Activated naive CD8-positive, alpha-beta T cell treated with anti-CD3 and anti-CD28 coated beads, Interleukin-2, amount 50 U/mL, for 24 hours (primary cell): ENCODE measurements around the gene GLIS1.

ENCODE experiments used
- ATAC-seq: fragments of 150-1000 bp; cut with Tn5 transposase; one replicate; pipeline ENCODE4 v1.10.0; 2021
- DNase-seq: peaks from one replicate; pipeline ENCODE4 v3.0.0; 2021
- H3K27ac Mint-ChIP-seq: one replicate; pipeline ENCODE4 v1.8.0; 2021; ENCODE audit warnings: mild to moderate bottlenecking, mixed read lengths
- H3K27me3 Mint-ChIP-seq: one replicate; pipeline ENCODE4 v1.8.0; 2021; ENCODE audit warnings: mixed read lengths
- H3K36me3 Mint-ChIP-seq: one replicate; pipeline ENCODE4 v1.8.0; 2021; ENCODE audit warnings: low read depth, mixed read lengths
- H3K4me1 Mint-ChIP-seq: one replicate; pipeline ENCODE4 v1.8.0; 2021; ENCODE audit warnings: mixed read lengths
- H3K4me3 Mint-ChIP-seq: one replicate; pipeline ENCODE4 v1.8.0; 2021; ENCODE audit warnings: mild to moderate bottlenecking, moderate library complexity, mixed read lengths
- H3K9me3 Mint-ChIP-seq: one replicate; pipeline ENCODE4 v1.8.0; 2021; ENCODE audit warnings: mixed read lengths

The GLIS1 gene

DNA sequence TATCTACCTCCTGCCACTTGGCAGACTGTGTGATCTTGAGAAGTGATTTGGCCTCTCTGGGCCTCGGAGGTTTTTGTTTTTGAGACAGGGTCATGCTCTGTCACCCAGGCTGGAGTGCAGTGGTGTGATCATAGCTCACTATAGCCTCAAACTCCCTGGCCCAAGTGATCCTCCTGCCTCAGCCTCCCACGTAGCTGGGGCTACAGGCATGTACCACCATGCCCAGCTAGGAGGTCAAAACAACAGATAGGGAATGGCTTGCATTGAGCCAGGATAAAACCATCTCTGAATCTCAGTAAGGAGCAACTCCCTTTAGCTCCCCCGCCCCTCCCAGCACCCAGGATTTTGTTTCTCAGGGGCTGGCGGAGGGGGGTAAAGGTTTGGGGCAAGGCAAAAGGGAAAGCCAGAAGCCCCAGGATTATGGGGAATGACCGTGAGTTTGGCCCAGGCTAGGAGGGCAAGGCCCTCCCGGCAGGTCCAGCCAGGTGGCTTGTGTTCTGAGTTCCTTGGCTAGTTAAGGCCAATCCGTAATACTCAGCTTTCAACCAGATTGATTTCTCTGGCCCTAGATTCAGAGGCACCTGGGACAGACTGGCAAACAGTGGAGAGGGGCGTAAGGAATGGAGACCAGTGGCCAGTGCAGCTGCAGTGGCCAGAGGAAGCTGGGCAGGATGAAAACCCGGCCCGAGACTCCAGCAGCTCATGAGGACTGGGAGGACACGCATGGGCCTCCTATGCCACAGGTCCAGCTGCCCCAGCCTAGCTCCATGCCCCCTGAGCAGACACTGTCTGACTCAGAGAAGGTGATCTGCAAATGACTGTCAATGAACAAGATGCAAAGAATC is 149.7 kb downstream of the GLIS1 start:
- H3K27ac Mint-ChIP-seq = no peak overlapping the region
- peaks cover 2% of the 10 kb centered on the region for H3K27me3 Mint-ChIP-seq
- ATAC-seq = no peak

DNA sequence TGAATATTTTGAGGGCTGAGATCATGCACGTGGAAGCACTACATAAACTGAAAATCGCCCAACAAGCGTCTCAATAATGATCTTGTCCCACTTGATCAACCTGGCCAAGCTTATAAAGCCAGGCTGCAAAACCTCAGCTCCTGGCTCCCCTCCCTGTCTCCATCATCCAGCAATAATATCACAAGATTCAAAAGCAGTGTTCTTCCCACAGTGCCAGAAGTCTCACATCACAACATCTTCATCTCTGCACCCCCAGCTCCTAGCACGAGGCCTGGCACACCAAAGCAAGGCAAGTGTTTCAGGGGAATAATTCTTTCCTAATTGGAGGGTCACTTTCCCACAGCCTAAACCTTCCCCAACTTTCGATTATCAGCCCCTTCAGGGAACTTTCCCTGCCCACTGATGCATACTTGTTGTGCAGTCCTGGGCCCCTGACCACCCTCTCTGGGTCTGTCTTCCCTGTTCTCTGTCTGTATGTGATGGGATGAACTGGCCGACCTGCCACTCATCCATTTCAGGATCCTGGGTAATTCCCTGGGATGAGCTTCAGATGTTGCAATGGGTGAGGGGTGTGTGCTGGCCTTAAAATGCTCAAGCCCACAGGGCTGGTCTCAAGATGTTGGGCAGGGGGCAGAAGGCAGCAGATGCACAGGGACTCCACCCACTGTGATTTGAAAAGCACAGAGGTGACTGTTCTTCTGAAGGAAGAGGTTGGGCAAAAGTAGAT is 150.7 kb downstream of the GLIS1 start:
- Mint-ChIP-seq H3K36me3 (no peaks in the 10 kb centered on the region), H3K27me3 (peaks cover 2% of the 10 kb centered on the region), H3K27ac (no peak overlapping the region), H3K4me3 (no peak overlapping the region), H3K9me3 (no peaks in the 10 kb centered on the region), H3K4me1 (peaks cover 12% of the 10 kb centered on the region)
- ATAC-seq = no peak
- no peak for DNase-seq

More for the DNA sequence above, 149.7 kb downstream of the GLIS1 start:
- H3K36me3 Mint-ChIP-seq = no peaks in the 10 kb centered on the region
- no peak overlapping the region for H3K4me3 Mint-ChIP-seq
- DNase-seq = no peak
- H3K9me3 Mint-ChIP-seq = no peaks in the 10 kb centered on the region
- H3K4me1 Mint-ChIP-seq = peaks cover 10% of the 10 kb centered on the region

DNA sequence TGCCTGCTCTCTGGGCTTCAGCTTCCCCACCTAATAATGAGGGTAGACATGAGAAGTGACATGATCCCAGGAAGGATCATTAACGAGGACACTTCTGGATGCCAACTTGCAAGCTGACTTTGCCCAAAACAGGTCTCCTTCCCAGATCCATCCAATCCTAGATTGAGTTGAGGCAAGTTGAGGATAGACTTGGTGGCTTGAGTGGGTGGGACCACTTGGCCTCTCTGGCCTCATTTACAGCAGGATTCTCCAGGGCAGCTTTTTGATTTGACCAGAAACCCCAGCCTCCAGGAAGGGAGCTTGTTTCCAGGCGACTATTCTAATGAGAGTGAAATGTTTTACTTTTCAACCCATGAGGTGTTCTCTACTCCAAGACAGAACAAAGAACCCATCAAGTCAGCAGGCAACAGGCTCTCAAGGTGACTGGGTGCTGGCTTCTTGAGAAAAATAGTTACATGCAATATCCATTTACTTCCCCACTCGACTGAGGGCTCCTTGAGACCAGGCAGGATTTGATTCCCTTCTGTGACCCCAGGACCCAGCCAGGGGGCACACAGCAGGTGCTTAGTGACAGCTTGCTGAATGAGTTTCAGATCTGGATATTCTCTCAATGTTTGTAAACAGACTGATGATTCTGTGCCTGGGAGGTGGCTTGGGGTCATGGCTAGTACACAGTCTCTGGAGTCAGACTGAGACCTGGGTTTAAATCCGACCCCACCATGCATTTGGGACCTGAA is 151.5 kb downstream of the GLIS1 start:
- Mint-ChIP-seq H3K4me3 (no peak overlapping the region), H3K4me1 (peaks cover 12% of the 10 kb centered on the region), H3K27me3 (peaks cover 2% of the 10 kb centered on the region), H3K9me3 (no peaks in the 10 kb centered on the region), H3K27ac (no peak overlapping the region), H3K36me3 (no peaks in the 10 kb centered on the region)
- ATAC-seq (no peak), DNase-seq (no peak)

DNA sequence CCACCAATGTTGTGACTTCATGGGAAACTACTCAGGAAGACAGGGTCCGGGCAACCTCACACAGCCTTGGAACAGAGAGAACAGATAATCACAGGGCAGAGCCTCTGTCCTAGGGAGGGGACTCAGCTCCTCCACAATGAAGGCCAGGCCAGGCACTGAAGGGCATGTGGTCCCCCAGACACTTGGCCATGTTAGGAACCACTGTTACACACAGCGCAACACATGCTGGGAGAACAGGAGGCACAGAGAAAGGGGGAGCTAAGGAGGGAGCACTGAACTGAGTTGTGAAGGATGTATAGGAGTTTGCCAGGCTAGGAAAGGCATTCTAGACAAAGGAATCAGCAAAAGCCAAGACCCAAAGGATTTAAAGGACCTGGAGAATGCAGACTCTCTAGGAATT is 152.2 kb downstream of the GLIS1 start:
- Mint-ChIP-seq H3K4me1 (peaks cover 12% of the 10 kb centered on the region), H3K36me3 (no peaks in the 10 kb centered on the region), H3K27ac (no peak overlapping the region), H3K4me3 (no peak overlapping the region), H3K27me3 (peaks cover 2% of the 10 kb centered on the region), H3K9me3 (no peaks in the 10 kb centered on the region)
- no peak for ATAC-seq
- DNase-seq = no peak

DNA sequence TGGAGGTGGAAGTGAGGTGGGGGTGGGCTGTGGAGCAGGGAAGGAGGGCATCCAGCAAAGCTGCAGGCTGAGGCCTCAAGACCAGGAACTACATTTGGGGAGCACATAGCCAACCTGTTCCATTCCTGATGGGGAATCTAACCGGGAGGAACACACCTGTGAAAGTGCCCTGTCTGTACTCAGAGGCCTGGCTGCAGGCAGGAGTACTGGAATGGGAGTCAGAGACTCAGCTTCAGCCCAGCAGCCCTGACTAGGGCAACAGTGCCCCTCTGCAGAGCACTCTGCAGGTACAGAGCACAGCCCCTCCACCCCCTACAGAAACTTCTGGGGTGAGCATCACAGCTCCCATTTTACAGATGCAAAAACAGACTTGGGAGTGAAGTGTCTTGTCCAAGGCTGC is 153.4 kb downstream of the GLIS1 start:
- peaks cover 2% of the 10 kb centered on the region for H3K27me3 Mint-ChIP-seq
- H3K4me1 Mint-ChIP-seq = peaks cover 12% of the 10 kb centered on the region
- no peak overlapping the region for H3K4me3 Mint-ChIP-seq
- ATAC-seq (no peak), DNase-seq (no peak)
- no peaks in the 10 kb centered on the region for H3K36me3 Mint-ChIP-seq
- H3K9me3 Mint-ChIP-seq = no peaks in the 10 kb centered on the region
- no peak overlapping the region for H3K27ac Mint-ChIP-seq

DNA sequence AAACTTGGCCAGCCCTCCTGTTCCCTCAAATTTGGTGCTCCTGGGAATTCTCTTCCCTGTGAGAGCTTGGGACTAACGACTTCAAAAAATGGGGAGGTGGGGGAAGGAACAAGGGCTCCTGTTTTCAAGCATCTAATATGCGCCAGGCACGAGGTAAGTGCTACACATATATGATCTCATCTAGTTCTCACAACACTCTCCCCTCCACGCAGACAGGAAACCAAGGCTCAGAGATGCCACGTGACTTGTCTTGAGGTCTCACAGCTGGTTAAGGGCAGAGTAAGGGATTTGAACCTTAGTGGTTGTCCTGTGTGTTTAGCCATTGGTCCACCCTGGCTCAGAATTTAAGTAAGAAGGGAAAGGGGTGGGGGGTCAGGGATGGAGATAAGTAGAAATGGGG is 153.8 kb downstream of the GLIS1 start:
- Mint-ChIP-seq H3K4me3 (no peak overlapping the region), H3K27ac (no peak overlapping the region), H3K27me3 (peaks cover 2% of the 10 kb centered on the region), H3K9me3 (no peaks in the 10 kb centered on the region), H3K36me3 (no peaks in the 10 kb centered on the region), H3K4me1 (peaks cover 12% of the 10 kb centered on the region)
- ATAC-seq = peak; percentile 37
- peak; percentile 18 for DNase-seq

DNA sequence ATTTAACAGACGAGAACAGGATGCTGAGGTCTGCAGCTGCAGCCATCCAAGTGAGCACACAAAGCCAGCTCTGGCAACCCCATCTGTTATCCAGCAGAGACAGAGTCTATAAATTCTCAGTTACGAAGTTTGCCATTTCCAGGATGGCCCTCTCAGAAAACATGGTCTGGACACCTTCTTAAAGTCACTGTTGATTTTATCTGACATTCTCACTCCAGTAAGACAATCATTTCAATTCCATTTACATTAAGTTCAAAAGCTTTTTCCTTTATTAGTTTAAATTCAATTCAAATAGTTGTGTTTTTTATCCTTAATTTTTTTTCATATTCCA is 154.2 kb downstream of the GLIS1 start:
- DNase-seq = no peak
- Mint-ChIP-seq H3K27ac (no peak overlapping the region), H3K4me3 (no peak overlapping the region), H3K36me3 (no peaks in the 10 kb centered on the region), H3K27me3 (peaks cover 2% of the 10 kb centered on the region), H3K9me3 (no peaks in the 10 kb centered on the region), H3K4me1 (peaks cover 12% of the 10 kb centered on the region)
- ATAC-seq = no peak

DNA sequence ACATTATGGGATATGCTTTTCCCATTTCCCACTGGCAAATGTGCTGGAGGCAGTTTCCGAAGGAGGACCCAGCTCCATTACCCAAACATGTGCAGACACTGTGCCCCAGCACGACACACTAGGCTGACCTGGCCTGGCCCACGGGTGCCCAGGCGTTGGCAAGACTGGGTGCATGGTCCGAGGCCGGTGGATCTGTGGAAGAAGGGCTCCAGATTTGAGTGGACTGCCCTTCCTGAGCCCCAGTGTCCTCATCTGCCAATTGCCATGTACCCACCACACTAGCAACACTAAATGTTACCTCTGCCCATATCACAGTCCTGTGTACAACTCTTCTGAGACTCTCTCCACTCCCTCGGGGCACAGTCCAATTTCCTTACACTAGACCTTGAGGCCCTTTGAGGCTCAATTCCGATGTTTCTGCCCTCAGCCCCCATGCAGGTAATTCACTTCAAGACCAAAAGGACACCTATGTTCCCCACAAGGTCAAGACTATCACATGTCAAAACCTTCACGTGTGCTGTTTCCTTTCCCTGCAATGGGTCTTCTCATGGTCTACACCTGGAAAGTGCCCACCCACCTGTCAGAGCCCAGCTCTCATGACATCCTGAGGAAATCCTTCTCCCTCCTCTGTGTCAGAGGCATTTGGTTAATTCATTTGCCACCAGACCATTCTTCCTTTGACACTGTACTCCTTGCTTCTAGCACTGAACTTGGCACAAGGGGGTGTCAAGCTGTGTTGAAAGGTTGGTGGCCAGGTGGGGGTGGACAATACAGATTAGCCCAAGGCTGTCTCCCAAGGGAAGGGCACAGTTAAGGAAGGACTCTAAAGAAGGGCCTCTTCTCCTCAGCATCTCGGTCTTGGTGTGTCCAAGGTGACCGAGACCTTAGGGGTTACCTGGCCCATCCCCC is 154.8 kb downstream of the GLIS1 start:
- Mint-ChIP-seq H3K27me3 (peaks cover 2% of the 10 kb centered on the region), H3K36me3 (no peaks in the 10 kb centered on the region), H3K9me3 (no peaks in the 10 kb centered on the region), H3K27ac (no peak overlapping the region), H3K4me3 (no peak overlapping the region), H3K4me1 (peaks cover 12% of the 10 kb centered on the region)
- ATAC-seq (no peak), DNase-seq (no peak)

DNA sequence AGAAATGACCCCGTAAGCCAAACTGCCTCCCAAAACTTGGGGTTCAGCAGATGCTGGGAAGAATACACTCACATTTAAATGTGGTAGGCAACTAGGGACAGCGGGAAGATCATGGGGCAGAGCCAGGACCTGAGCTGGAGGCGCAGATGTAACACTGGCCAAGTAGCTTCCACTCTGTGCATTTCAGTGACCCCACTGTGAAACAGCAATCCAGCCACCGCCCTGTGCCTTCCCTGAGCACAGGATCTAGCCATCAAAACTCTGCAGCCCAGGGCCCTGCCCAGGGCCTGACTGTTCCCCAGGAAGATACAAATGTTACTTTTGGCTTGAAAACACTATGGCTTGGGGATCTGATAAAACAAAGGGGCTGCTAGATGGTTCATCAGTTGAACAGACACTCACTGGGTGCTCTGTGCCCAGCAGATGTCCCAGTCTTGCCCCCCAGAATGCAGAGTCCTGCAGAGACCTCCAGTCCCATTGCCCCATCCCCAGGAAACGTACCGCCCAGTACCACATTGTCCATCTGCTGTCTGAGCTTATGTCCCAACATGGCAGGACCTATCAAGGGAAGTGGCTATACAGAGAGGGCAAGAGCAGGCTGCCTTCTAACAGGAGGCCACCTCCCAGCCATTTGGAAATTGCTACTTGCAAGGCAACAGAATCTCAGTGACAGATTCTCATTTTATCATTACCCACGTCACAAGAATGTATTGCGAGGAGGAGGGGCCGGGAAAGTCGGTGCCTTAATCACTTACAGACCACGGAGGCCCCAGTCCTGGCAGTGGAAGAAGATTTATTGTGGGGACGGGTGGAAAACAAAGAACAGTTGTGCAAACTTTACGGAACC is 155.7 kb downstream of the GLIS1 start:
- Mint-ChIP-seq H3K4me1 (peaks cover 12% of the 10 kb centered on the region), H3K36me3 (no peaks in the 10 kb centered on the region), H3K9me3 (no peaks in the 10 kb centered on the region), H3K27ac (no peak overlapping the region), H3K27me3 (no peaks in the 10 kb centered on the region), H3K4me3 (no peak overlapping the region)
- DNase-seq = no peak
- ATAC-seq = no peak

DNA sequence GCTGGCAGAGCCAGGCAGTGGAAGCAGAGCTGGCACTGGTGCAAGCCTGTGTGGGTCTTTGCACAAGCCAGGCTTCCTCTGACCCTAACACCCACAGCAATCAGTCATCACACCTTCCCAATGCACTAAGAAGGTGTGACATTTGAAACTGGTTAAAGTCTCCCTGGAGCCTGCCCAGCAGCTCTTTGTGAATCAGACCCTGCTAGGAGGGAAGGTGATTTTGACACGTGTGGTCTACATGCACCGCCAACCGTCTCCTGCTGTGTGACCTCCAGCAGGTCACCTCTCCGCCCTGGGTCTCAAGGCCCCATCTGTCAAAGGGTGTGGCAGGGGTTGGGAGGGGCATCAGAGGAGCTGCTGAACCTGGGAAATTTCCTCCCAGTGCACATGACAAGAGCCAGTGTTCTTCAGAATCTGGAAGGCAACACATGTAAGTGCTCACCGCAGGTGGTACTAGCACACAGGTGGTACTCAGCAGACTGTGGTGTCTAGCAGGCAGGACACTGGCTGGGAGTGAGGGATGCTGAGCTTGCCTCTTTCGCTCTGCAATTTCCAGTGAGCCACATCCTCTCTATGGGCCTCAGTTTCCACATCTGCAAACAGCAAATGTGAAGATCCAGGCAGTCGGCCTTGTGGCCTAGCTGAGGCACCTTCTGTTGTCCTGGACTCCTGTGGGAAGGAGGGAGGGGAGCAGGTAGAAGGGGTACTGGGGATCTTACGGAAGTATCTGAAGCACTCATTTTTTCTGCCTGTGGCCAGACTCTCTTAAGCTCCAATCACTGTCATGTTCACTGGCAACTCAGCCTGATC is 156.5 kb downstream of the GLIS1 start:
- H3K36me3 Mint-ChIP-seq = no peaks in the 10 kb centered on the region

DNA sequence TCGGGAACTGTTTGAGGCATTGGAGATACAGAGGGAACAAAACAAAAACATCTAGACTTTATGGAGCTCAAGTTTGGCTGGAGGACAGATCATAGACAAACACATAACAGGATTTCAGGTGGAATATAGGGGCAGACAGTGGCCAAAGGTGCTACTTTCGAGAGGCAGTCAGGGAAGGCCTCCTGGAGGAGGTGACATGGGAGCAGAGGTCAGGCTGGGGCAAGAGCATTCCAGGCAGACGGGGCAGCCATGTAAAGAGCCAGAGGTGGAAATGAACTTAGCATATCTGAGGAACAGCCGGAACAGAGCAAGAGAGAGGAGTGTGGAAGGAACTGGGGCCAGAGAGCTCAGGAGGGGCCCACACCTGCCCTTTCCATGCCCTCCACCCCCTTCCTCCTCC is 157.5 kb downstream of the GLIS1 start:
- H3K27ac Mint-ChIP-seq = no peak overlapping the region

More for the DNA sequence above, 156.5 kb downstream of the GLIS1 start:
- H3K4me3 Mint-ChIP-seq = no peak overlapping the region
- no peak overlapping the region for H3K27ac Mint-ChIP-seq
- no peaks in the 10 kb centered on the region for H3K9me3 Mint-ChIP-seq
- no peaks in the 10 kb centered on the region for H3K27me3 Mint-ChIP-seq
- ATAC-seq (peak; percentile 53), DNase-seq (no peak)
- peaks cover 12% of the 10 kb centered on the region for H3K4me1 Mint-ChIP-seq

DNA sequence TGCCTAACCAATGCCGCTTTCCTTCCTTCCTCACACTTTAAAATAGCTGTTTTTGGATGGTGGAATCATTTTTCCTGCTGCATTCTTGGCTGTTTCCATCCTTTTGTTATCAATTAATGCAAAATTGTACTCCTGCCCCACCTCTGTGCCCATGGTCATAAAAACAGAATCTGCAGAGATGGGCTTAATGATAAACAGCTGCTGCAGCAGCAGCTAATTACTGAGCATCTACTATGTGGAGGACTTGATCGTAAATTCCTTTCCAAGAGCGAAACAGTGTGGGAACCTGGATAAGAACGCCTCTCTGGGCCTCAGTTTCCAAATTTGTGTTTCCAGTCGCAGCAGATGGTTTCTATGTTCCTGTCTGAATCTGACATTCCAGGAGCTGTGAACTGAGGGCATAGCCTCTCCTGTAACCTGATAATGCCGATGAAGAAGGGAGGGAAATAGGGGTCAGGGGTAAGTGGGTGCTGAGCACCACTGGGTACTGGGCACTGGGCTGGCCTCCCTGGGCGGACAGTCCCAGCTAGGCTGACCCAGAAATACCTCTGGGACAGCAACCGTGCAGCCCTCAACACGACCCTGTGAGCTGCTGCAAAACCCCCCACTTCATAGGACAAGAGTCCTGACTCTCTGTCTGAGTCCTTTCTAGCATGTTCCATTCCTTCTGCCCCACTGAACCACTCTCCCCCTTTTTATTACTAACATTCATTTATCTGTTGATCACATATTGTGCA is 158.1 kb downstream of the GLIS1 start:
- no peak for DNase-seq
- Mint-ChIP-seq H3K4me3 (no peak overlapping the region), H3K27ac (no peak overlapping the region)

More for the DNA sequence above, 157.5 kb downstream of the GLIS1 start:
- no peaks in the 10 kb centered on the region for H3K27me3 Mint-ChIP-seq
- ATAC-seq = no peak
- peaks cover 12% of the 10 kb centered on the region for H3K4me1 Mint-ChIP-seq
- H3K4me3 Mint-ChIP-seq = no peak overlapping the region
- no peaks in the 10 kb centered on the region for H3K36me3 Mint-ChIP-seq
- DNase-seq = no peak
- H3K9me3 Mint-ChIP-seq = no peaks in the 10 kb centered on the region

More for the DNA sequence above, 158.1 kb downstream of the GLIS1 start:
- Mint-ChIP-seq H3K36me3 (no peaks in the 10 kb centered on the region), H3K9me3 (no peaks in the 10 kb centered on the region), H3K27me3 (no peaks in the 10 kb centered on the region), H3K4me1 (peaks cover 12% of the 10 kb centered on the region)
- ATAC-seq = no peak
